GM18508 (cell line): Measurements from ENCODE around the gene KRT78.
"Not testable (repeated sequence)": the region's sequence is repeated elsewhere in the genome, so short reads cannot be mapped to it uniquely, and the experiment has no call there.

Experiments used
- ATAC-seq: cut with Tn5 transposase; IDR thresholded peaks from one replicate; pipeline ENCODE4 v1.9.1; 2021; ENCODE audit warnings: moderate number of reproducible peaks; ENCODE audit not compliant: insufficient read depth, unreplicated experiment

The KRT78 gene, protein sequence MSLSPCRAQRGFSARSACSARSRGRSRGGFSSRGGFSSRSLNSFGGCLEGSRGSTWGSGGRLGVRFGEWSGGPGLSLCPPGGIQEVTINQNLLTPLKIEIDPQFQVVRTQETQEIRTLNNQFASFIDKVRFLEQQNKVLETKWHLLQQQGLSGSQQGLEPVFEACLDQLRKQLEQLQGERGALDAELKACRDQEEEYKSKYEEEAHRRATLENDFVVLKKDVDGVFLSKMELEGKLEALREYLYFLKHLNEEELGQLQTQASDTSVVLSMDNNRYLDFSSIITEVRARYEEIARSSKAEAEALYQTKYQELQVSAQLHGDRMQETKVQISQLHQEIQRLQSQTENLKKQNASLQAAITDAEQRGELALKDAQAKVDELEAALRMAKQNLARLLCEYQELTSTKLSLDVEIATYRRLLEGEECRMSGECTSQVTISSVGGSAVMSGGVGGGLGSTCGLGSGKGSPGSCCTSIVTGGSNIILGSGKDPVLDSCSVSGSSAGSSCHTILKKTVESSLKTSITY

GRCh38 chr12:52848661-52849255 lies at the start of gene KRT78:
TSS of gene KRT78 (minus strand) at chr12:52848994. CDS start at chr12:52848930, 64 bp downstream.
- no peak for ATAC-seq

DNA sequence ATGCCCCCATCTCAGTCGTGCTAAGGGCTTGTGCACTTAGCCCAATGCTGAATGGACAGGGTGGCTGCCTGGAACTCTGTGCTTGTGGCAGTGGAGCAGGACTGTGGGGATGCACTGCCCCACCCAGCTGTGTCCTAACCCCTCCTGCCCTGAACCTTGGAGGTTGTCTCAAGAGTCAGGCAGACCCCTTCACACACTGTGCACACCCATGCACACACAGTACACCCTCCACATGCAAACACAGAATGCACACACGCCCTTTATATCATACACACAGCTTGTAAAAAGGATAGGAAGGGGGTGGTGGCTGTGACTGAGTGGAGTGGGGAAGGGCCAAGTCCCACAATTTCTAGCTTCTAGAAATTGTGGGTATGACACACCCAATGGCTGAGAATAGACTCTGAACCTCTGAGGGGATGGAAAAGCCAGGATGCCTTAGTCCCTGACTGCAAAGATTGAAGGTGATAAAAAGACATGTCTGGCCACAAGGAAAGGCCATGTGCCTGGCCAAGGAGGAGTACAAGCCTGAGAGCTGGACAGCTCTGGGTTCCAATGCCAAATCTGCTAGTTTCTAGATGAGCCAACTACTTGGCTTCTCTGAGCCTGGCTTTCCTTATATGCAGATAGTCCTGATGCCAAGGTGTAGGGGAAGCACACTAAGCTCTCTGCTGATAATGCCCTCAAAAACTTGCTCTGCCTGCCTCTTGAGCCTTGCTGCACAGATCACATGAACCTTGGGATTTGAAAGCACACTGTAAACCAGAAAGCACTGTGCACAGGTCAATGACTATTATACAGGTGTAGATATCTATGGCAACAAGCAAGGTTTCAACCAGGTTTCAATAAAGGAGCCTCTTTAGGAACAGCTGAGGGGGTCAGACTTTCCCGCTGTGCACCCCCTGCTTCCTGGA lies 47.7 kb upstream of the KRT78 start:
- ATAC-seq = no peak

- no peak for ATAC-seq
Observed at GRCh38 chr12:52895726-52896189, 47.0 kb upstream of the KRT78 start.

DNA sequence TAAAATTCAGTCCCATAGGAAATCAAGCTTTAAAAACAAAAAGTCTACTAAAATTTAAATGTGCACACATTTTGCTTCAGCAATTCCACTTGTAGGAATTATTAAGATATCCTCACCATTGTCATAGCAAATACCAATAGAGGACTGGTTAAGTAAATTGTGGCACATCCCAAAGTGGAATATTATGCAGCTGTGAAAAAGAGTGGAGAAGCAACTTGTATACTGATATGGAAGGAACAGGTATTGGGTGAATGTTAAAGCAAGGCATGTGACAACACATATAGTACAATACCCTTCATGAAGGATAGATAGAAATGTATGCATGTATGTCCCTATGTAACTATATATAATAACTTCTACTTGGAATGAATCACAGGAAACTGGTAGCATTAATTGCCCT lies 44.2 kb upstream of the KRT78 start:
- ATAC-seq = no peak

- ATAC-seq = no peak
Observed at GRCh38 chr12:52892207-52892852, 43.5 kb upstream of the KRT78 start.

DNA sequence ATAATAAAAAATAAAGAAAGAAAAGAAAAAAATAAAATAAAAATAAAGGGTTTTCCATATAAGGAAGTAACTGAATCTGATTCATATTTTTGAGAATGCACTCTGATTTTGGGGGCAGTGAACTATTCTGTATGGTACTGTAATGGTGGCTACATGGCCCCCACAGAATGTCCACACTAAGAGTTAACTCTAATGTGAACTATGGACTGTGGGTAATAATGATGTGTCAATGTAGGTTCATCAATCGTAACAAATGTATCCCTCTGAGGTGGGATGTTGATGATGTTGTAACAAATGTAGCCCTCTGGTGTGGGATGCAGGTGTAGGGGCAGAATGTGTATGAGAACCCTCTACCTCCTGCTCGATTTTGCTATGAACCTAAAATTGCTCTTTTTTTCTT lies 42.2 kb upstream of the KRT78 start:
- no peak for ATAC-seq

DNA sequence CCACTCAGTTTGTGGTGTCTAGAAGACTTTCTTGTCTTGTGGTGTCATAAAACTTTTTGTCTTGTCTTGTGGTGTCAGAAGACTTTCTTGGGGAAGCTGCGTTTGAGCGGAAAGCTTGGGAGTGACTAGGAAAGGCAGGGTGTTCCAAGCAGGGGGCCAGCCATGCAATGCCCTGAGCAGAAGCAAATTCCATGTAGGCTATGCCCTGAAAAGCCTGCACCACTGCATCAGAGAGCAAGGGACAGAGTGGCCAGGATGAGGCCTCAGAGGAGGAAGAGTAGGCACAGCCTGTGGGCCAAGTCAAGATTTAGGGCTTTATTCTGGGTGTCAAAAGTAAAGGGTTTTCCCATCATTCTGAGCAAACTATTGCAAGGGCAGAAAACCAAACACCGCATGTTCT lies 41.6 kb upstream of the KRT78 start:
- ATAC-seq = no peak

GRCh38 chr12:52884526-52885293 lies 35.9 kb upstream of the KRT78 start:
- ATAC-seq = no peak

GRCh38 chr12:52880499-52880898 lies 31.7 kb upstream of the KRT78 start:
- ATAC-seq = not testable (repeated sequence)

- ATAC-seq = no peak
Observed at GRCh38 chr12:52879394-52880351, 30.9 kb upstream of the KRT78 start.

- ATAC-seq = no peak
Observed at GRCh38 chr12:52878507-52879393, 30.0 kb upstream of the KRT78 start.

- ATAC-seq = no peak
Observed at GRCh38 chr12:52877242-52877641, 28.4 kb upstream of the KRT78 start.

DNA sequence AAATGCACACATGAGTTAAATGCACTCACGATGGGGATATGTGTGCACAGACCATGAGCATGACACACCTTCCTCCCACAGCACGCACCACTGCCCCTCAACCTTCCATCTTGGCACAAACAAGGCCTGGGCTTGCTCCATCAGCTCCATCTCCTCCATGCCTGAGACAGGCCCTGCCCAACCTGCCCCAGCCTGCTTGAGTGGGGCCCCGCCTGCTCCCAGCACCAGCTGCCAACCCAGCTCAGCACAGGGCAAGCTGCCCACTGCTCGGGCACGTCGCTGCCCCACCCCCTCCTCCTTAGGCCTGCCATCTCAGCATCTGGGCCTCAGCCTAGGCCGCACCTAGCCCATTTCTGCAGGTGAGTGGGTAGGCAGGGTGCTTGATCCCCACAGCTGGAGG lies 27.6 kb upstream of the KRT78 start:
- ATAC-seq = no peak

GRCh38 chr12:52874573-52875435 lies 26.0 kb upstream of the KRT78 start:
- ATAC-seq = no peak

DNA sequence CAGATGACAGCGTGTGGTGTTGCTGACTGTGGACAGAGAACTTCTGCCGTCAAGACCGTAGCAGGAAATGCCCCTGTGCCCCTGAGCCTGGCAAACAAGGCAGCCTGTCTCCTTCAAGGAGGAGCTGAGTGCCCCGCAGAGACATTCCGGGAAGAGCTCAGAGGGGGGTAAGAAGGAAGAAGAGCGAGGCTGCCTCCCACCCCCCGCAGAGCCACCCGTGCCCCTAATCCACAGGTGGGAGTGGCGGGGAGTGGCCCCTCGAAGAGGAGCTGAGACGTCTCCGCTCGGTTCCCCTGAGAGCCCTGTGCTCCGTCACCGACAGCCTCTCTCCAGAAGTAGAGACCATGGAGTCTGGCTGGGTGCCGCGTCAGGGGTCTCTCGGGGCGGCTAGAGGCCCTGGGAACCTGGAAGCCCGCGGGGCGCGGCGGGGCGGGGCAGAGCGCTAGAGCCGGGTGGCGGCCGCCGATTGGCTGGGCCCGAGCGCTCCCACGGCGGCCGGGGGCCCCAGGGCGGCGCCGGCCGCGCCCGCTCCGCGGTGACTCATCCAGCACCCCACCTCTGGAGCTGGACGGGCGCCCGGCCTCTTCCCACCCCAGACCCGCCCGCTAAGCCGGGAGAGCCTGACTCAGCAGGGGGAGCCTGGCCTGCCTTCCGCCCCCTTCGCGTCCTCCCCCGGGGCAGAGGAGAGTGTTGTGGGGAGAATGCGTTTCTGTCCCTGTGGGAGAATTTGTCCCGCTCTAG lies 25.2 kb upstream of the KRT78 start:
- no peak for ATAC-seq

GRCh38 chr12:52873513-52873831 lies 24.7 kb upstream of the KRT78 start:
- ATAC-seq = no peak
